ENCODE data around the gene HSBP1L1. TPM values are rescaled to one million over a fixed set of nuclear protein-coding genes. Genes with fewer than 3 reads are reported as not detected.

HSBP1L1 gene
- polyA plus RNA-seq = 10 to 100 TPM; 11.9 to 65.2 (median 38.6) TPM
- long read RNA-seq, donor 1 = 0 reads
- long read RNA-seq, donor 2, transcript HSBP1L1-201 (4 exons, 771 nt) = minor isoform, 5 of 21 reads
- long read RNA-seq, donor 2, transcript HSBP1L1-204 (1 exons, 775 nt) = major isoform, 13 of 21 reads
- long read RNA-seq, donor 2, partial matches to known transcripts = 0 of 21 reads
- long read RNA-seq, donor 2, other reads (novel, unspliced or antisense) = 0 of 21 reads
- long read RNA-seq, donor 3, transcript HSBP1L1-204 (1 exons, 775 nt) = major isoform, 24 of 41 reads
- long read RNA-seq, donor 3, transcript HSBP1L1-201 (4 exons, 771 nt) = minor isoform, 10 of 41 reads
- long read RNA-seq, donor 3, transcript HSBP1L1-205 (2 exons, 564 nt) = minor isoform, 5 of 41 reads
- long read RNA-seq, donor 3, partial matches to known transcripts = 0 of 41 reads
- long read RNA-seq, donor 3, other reads (novel, unspliced or antisense) = 0 of 41 reads
- long read RNA-seq, donor 4, partial matches to known transcripts = 0 of 1 reads
- long read RNA-seq, donor 4, other reads (novel, unspliced or antisense) = 0 of 1 reads
- long read RNA-seq, donor 5, transcript HSBP1L1-204 (1 exons, 775 nt) = major isoform, 12 of 20 reads
- long read RNA-seq, donor 5, partial matches to known transcripts = 0 of 20 reads
- long read RNA-seq, donor 5, other reads (novel, unspliced or antisense) = 0 of 20 reads
- long read RNA-seq, donor 6, transcript HSBP1L1-204 (1 exons, 775 nt) = minor isoform, 12 of 30 reads
- long read RNA-seq, donor 6, transcript HSBP1L1-201 (4 exons, 771 nt) = major isoform, 13 of 30 reads
- long read RNA-seq, donor 6, partial matches to known transcripts = 0 of 30 reads
- long read RNA-seq, donor 6, other reads (novel, unspliced or antisense) = 0 of 30 reads
- long read RNA-seq, donor 7, transcript HSBP1L1-201 (4 exons, 771 nt) = major isoform, 6 of 17 reads
- long read RNA-seq, donor 7, transcript HSBP1L1-204 (1 exons, 775 nt) = major isoform, 6 of 17 reads
- long read RNA-seq, donor 7, partial matches to known transcripts = 0 of 17 reads
- long read RNA-seq, donor 7, other reads (novel, unspliced or antisense) = 5 of 17 reads
- long read RNA-seq, donor 8, partial matches to known transcripts = 0 of 1 reads
- long read RNA-seq, donor 8, other reads (novel, unspliced or antisense) = 0 of 1 reads
- long read RNA-seq, donor 9, transcript HSBP1L1-204 (1 exons, 775 nt) = major isoform, 7 of 8 reads
- long read RNA-seq, donor 9, partial matches to known transcripts = 0 of 8 reads
- long read RNA-seq, donor 9, other reads (novel, unspliced or antisense) = 0 of 8 reads
- long read RNA-seq, donor 10, transcript HSBP1L1-201 (4 exons, 771 nt) = minor isoform, 21 of 196 reads
- long read RNA-seq, donor 10, transcript HSBP1L1-204 (1 exons, 775 nt) = major isoform, 24 of 196 reads
- long read RNA-seq, donor 10, partial matches to known transcripts = 125 of 196 reads
- long read RNA-seq, donor 10, other reads (novel, unspliced or antisense) = 19 of 196 reads

DNA sequence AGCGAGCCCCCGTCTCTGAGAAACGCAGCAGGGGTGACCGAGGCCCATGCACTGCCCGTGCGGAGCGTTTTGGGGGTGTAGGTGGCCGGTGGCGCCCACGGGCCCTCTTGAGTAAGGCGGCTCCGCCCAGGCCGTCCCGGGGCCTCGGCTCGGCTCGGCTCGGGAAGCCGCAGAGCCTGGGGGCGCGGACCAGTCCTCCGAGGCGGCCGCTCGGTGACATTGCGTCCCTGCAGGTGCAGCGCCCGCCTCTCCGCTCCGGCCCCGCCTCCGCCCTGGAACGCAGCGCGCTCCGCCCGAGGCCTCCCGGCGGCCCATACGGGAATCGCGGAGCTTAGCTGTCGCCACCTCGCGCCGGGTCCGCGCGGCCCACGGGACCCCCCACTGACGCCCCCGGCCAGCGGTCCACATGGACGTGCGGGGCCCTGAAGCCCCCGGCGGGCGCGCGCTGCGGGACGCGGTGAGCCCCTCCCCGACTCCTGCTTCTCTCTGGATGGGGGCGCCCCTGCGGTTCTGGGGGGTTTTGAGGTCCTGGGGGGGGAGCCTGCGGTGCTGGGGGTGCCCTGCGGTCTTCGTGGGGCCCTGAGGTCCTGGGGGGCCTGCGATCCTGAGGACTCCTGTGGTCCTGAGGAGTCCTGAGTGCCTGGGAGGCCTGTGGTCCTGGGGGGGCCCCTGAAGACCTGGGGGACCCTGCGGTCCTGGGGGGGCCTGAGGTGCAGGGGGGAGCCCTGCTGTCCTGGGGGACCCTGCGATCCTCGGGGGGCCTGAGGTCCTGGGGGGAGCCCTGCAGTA, at the start of gene HSBP1L1:
Gene HSBP1L1, plus strand, starts transcription at position 314 of the 789 bp plus-strand sequence. Its CDS starts 93 bp downstream, at position 407.
- 1 to 3% (median 1%) methylated on average over 44 to 73 of the region's 73 CpGs for WGBS, 3 donors
- H3K27me3 ChIP-seq (ENCODE audit: control insufficient read depth in 3 of 3, insufficient read depth in 3 of 3, low read length in 3 of 3) = no peaks in the 10 kb centered on the region
- no peaks in the 10 kb centered on the region for H3K9me3 ChIP-seq (ENCODE audit: control insufficient read depth in 2 of 2, insufficient read depth in 1 of 2, low read depth in 1 of 2, low read length in 1 of 2)
- FAIRE-seq = no peak
- peaks cover 0 to 12% (median 5%) of the 10 kb centered on the region in 3 donors for H3K4me1 ChIP-seq (ENCODE audit: control insufficient read depth in 3 of 3, insufficient read depth in 2 of 3, low read depth in 1 of 3, low read length in 2 of 3)
- H3K36me3 ChIP-seq (ENCODE audit: control insufficient read depth in 3 of 3, insufficient read depth in 2 of 3, low read depth in 1 of 3, low read length in 3 of 3) = peaks cover 0 to 24% (median 2%) of the 10 kb centered on the region in 3 donors
- H3K27ac ChIP-seq (ENCODE audit: low read depth in 1 of 3, low read length in 2 of 3) = peak within 1 kb of the TSS; percentile 67 to 94 (median 83)
- DNase-seq = peak; percentile 77 to 92
- H3K4me3 ChIP-seq (ENCODE audit: low read depth in 1 of 3, low read length in 3 of 3) = peak within 1 kb of the TSS; percentile 54 to 92 (median 61)

DNA sequence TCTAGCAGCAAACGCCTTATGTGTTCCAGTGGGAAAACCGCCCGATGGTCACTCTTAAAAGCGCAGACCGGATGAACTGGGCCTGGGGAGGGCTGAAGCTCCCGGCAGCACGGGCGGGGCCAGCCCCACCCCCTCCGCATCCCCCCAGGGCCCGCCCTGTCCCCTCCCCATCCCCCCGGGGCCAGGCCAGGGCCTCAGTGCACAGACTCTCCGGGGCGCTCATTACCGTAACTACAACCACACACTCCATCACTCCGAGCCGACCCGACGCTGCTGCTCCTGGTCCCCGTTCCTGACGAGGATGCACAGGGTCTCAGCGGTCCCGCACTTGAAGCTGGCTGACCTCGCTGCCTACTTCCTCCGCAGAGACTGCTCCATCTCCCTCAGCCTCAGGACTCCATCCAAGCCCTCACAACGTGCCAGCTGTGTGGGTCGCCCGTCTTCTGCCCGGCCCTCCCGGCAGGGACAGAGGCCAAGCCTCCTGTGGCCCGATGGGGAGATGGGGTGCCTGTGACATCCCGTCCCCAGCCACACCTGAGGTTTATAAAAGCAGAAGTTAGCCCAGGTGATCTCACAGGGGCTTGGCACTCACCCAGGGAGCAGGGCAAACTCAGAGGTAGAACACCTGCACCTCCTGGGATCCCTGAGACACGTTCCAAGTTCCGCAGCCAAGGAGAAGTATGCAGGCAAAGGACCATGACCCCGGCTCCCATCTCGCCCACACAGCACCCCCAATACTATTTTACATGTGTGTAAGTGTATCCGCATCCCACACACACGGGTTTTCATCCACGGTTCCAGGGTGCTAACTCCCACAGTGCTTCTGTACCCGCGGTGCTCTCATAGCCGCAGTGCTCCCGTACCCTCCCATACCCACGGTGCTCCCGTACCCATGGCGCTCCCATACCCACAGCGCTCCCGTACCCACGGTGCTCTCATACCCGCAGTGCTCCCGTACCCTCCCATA, 49.0 kb upstream of the HSBP1L1 start:
- no peak for FAIRE-seq

DNA sequence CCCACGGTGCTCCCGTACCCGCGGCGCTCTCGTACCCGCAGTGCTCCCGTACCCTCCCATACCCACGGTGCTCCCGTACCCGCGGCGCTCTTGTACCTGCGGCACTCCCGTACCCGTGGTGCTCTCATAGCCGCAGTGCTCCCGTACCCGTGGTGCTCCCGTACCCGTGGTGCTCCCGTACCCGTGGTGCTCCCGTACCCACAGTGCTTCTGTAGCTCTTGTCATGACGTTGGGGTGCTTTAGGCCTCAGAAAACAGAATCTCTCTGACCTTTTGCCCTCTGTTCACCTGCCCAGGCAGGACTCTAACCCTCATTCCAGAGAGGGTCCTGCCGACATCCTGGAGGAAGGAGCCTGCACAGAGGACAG, 48.3 kb upstream of the HSBP1L1 start:
- FAIRE-seq (no peak), DNase-seq (no peak)
- 88 to 92% (median 91%) methylated on average over 23 to 26 of the region's 26 CpGs for WGBS, 3 donors
- Histone ChIP-seq H3K27me3 (ENCODE audit: control insufficient read depth in 3 of 3, insufficient read depth in 3 of 3, low read length in 3 of 3) (no peaks in the 10 kb centered on the region), H3K36me3 (ENCODE audit: control insufficient read depth in 3 of 3, insufficient read depth in 2 of 3, low read depth in 1 of 3, low read length in 3 of 3) (peaks cover 4 to 56% (median 5%) of the 10 kb centered on the region in 3 donors), H3K4me3 (ENCODE audit: low read depth in 1 of 3, low read length in 3 of 3) (no peak overlapping the region), H3K9me3 (ENCODE audit: control insufficient read depth in 2 of 2, insufficient read depth in 1 of 2, low read depth in 1 of 2, low read length in 1 of 2) (peaks cover 0 to 44% of the 10 kb centered on the region in 2 donors), H3K27ac (ENCODE audit: low read depth in 1 of 3, low read length in 2 of 3) (no peak overlapping the region), H3K4me1 (ENCODE audit: control insufficient read depth in 3 of 3, insufficient read depth in 2 of 3, low read depth in 1 of 3, low read length in 2 of 3) (no peaks in the 10 kb centered on the region)

More for the DNA sequence above, 49.0 kb upstream of the HSBP1L1 start:
- H3K4me3 ChIP-seq (ENCODE audit: low read depth in 1 of 3, low read length in 3 of 3) = no peak overlapping the region
- no peak overlapping the region for H3K27ac ChIP-seq (ENCODE audit: low read depth in 1 of 3, low read length in 2 of 3)
- H3K4me1 ChIP-seq (ENCODE audit: control insufficient read depth in 3 of 3, insufficient read depth in 2 of 3, low read depth in 1 of 3, low read length in 2 of 3) = no peaks in the 10 kb centered on the region
- WGBS, 3 donors = 94 to 96% (median 96%) methylated on average over 47 to 50 of the region's 50 CpGs
- peaks cover 4 to 59% (median 5%) of the 10 kb centered on the region in 3 donors for H3K36me3 ChIP-seq (ENCODE audit: control insufficient read depth in 3 of 3, insufficient read depth in 2 of 3, low read depth in 1 of 3, low read length in 3 of 3)
- H3K9me3 ChIP-seq (ENCODE audit: control insufficient read depth in 2 of 2, insufficient read depth in 1 of 2, low read depth in 1 of 2, low read length in 1 of 2) = peaks cover 0 to 50% of the 10 kb centered on the region in 2 donors
- H3K27me3 ChIP-seq (ENCODE audit: control insufficient read depth in 3 of 3, insufficient read depth in 3 of 3, low read length in 3 of 3) = no peaks in the 10 kb centered on the region
- no peak for DNase-seq

- no peak for DNase-seq
- WGBS, 3 donors = 96 to 98% (median 98%) methylated on average over 24 of the region's 24 CpGs
- H3K36me3 ChIP-seq (ENCODE audit: control insufficient read depth in 3 of 3, insufficient read depth in 2 of 3, low read depth in 1 of 3, low read length in 3 of 3) = peaks cover 4 to 56% (median 5%) of the 10 kb centered on the region in 3 donors
- H3K27ac ChIP-seq (ENCODE audit: low read depth in 1 of 3, low read length in 2 of 3) = no peak overlapping the region
- peaks cover 0 to 43% of the 10 kb centered on the region in 2 donors for H3K9me3 ChIP-seq (ENCODE audit: control insufficient read depth in 2 of 2, insufficient read depth in 1 of 2, low read depth in 1 of 2, low read length in 1 of 2)
- no peak overlapping the region for H3K4me3 ChIP-seq (ENCODE audit: low read depth in 1 of 3, low read length in 3 of 3)
- H3K4me1 ChIP-seq (ENCODE audit: control insufficient read depth in 3 of 3, insufficient read depth in 2 of 3, low read depth in 1 of 3, low read length in 2 of 3) = no peaks in the 10 kb centered on the region
- FAIRE-seq = no peak
- no peaks in the 10 kb centered on the region for H3K27me3 ChIP-seq (ENCODE audit: control insufficient read depth in 3 of 3, insufficient read depth in 3 of 3, low read length in 3 of 3)
Measured at GRCh38 chr18:79916546-79917168, 47.8 kb upstream of the HSBP1L1 start.

DNA sequence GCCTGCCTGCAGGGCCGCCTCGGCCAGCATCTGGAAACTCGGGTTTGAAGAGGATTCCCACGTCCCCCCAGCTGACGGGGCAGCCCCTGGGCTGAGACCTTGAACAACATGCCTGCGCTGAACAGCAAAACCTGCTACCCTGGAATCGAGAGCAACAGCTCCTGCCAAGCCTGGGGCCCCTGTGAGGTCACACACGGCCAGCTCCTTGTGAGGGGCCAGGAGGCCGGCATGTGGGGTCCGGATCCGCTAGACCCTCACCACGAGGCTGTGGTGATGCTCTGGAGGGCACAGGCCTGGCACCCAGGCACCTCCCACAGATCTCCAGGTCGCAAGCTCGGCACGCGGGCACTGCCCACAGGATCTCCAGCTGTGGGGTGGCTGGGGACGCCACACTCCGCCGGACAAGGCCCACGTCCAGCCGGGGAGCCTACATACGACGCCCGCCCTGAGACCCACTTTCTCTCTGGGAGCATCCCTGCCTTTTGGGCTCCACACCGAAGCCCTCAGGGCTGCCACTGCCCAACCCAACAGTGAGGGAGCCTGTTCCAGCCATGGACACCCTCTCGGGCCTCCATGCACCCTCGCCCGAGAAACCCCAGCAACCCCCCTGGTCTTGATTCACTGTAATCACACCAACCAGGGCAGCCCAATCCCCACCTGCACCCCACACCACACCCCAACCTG, 47.1 kb upstream of the HSBP1L1 start:
- no peak for FAIRE-seq
- no peak overlapping the region for H3K4me3 ChIP-seq (ENCODE audit: low read depth in 1 of 3, low read length in 3 of 3)
- DNase-seq = no peak
- peaks cover 4 to 61% (median 7%) of the 10 kb centered on the region in 3 donors for H3K36me3 ChIP-seq (ENCODE audit: control insufficient read depth in 3 of 3, insufficient read depth in 2 of 3, low read depth in 1 of 3, low read length in 3 of 3)
- 94 to 96% (median 96%) methylated on average over 22 to 28 of the region's 28 CpGs for WGBS, 3 donors
- H3K27ac ChIP-seq (ENCODE audit: low read depth in 1 of 3, low read length in 2 of 3) = no peak overlapping the region
- H3K27me3 ChIP-seq (ENCODE audit: control insufficient read depth in 3 of 3, insufficient read depth in 3 of 3, low read length in 3 of 3) = no peaks in the 10 kb centered on the region
- peaks cover 0 to 49% of the 10 kb centered on the region in 2 donors for H3K9me3 ChIP-seq (ENCODE audit: control insufficient read depth in 2 of 2, insufficient read depth in 1 of 2, low read depth in 1 of 2, low read length in 1 of 2)
- H3K4me1 ChIP-seq (ENCODE audit: control insufficient read depth in 3 of 3, insufficient read depth in 2 of 3, low read depth in 1 of 3, low read length in 2 of 3) = no peaks in the 10 kb centered on the region

GRCh38 chr18:79917853-79918614, 46.4 kb upstream of the HSBP1L1 start:
- 95 to 98% (median 96%) methylated on average over 24 to 25 of the region's 25 CpGs for WGBS, 3 donors

More at GRCh38 chr18:79917853-79918614, 46.4 kb upstream of the HSBP1L1 start:
- no peak for FAIRE-seq
- no peak overlapping the region for H3K4me3 ChIP-seq (ENCODE audit: low read depth in 1 of 3, low read length in 3 of 3)
- no peak for DNase-seq
- peaks cover 0 to 51% of the 10 kb centered on the region in 2 donors for H3K9me3 ChIP-seq (ENCODE audit: control insufficient read depth in 2 of 2, insufficient read depth in 1 of 2, low read depth in 1 of 2, low read length in 1 of 2)
- no peaks in the 10 kb centered on the region for H3K4me1 ChIP-seq (ENCODE audit: control insufficient read depth in 3 of 3, insufficient read depth in 2 of 3, low read depth in 1 of 3, low read length in 2 of 3)
- no peak overlapping the region for H3K27ac ChIP-seq (ENCODE audit: low read depth in 1 of 3, low read length in 2 of 3)
- H3K27me3 ChIP-seq (ENCODE audit: control insufficient read depth in 3 of 3, insufficient read depth in 3 of 3, low read length in 3 of 3) = no peaks in the 10 kb centered on the region
- H3K36me3 ChIP-seq (ENCODE audit: control insufficient read depth in 3 of 3, insufficient read depth in 2 of 3, low read depth in 1 of 3, low read length in 3 of 3) = peaks cover 4 to 59% (median 10%) of the 10 kb centered on the region in 3 donors
